ENCODE measurements around the gene RAB20.

- no peak for TF ChIP-seq POLR2A (IDR thresholded peaks at IDR 0.05)
- TF ChIP-seq CTCF (IDR thresholded peaks at IDR 0.05) = no peak
Observed at GRCh38 chr13:110528371-110528770, 33.2 kb downstream of the RAB20 start.
